ENCODE measurements around the gene ZNF85. TPM values are rescaled to one million over a fixed set of nuclear protein-coding genes. Genes with fewer than 3 reads are reported as not detected.
"Not testable (repeated sequence)": the region's sequence is repeated elsewhere in the genome, so short reads cannot be mapped to it uniquely, and the experiment has no call there.

Gene ZNF85
- total and polyA plus RNA-seq, 2 experiments from 2014 or later, result 5.5 to 15.0 TPM

GRCh38 chr19:20925481-20925880, 2.4 kb downstream of the ZNF85 start:
- H3K9me3 ChIP-seq (ENCODE audit: low read depth), result no peaks in the 10 kb centered on the region
- no peak overlapping the region for H3K4me2 ChIP-seq
- no peak overlapping the region for H3K4me3 ChIP-seq
- peaks cover 39% of the 10 kb centered on the region for H3K79me2 ChIP-seq
- no peaks in the 10 kb centered on the region for H3K27me3 ChIP-seq
- no peak overlapping the region for H2AFZ ChIP-seq
- H4K20me1 ChIP-seq (ENCODE audit: insufficient read depth, poor library complexity, severe bottlenecking), result no peaks in the 10 kb centered on the region
- no peaks in the 10 kb centered on the region for H3K9me2 ChIP-seq (replicated peaks; ENCODE audit: insufficient read depth)
- H3K27ac ChIP-seq, result no peak overlapping the region
- WGBS (ENCODE audit: low lambda C conversion rate, missing lambda C conversion rate), result 94% methylated on average over 2 of the region's 2 CpGs
- H3K4me1 ChIP-seq (ENCODE audit: insufficient read depth), result no peaks in the 10 kb centered on the region
- no peak for DNase-seq (ENCODE audit: low spot score)
- TF ChIP-seq CTCF (IDR thresholded peaks at IDR 0.05; ENCODE audit: poor library complexity), result no peak
- no peak for TF ChIP-seq EZH2phosphoT487 (IDR thresholded peaks at IDR 0.05; ENCODE audit: low read depth, severe bottlenecking, unreplicated experiment)
- no peak for TF ChIP-seq EZH2 (IDR thresholded peaks at IDR 0.05; ENCODE audit: borderline replicate concordance)
- H3K36me3 ChIP-seq (replicated peaks; ENCODE audit: insufficient read depth, low read depth), result no peaks in the 10 kb centered on the region

GRCh38 chr19:20926796-20927195, 3.7 kb downstream of the ZNF85 start:
- 71% methylated on average over 1 of the region's 1 CpG for WGBS (ENCODE audit: low lambda C conversion rate, missing lambda C conversion rate)
- peaks cover 43% of the 10 kb centered on the region for H3K79me2 ChIP-seq

GRCh38 chr19:20928371-20928770, 5.3 kb downstream of the ZNF85 start:
- no peak for TF ChIP-seq EZH2 (IDR thresholded peaks at IDR 0.05; ENCODE audit: borderline replicate concordance)
- TF ChIP-seq CTCF (IDR thresholded peaks at IDR 0.05; ENCODE audit: poor library complexity), result no peak
- TF ChIP-seq EZH2phosphoT487 (IDR thresholded peaks at IDR 0.05; ENCODE audit: low read depth, severe bottlenecking, unreplicated experiment), result no peak
- Histone ChIP-seq H3K79me2 (peaks cover 51% of the 10 kb centered on the region), H3K4me1 (ENCODE audit: insufficient read depth) (no peaks in the 10 kb centered on the region), H2AFZ (no peak overlapping the region), H3K27me3 (no peaks in the 10 kb centered on the region), H3K9me2 (replicated peaks; ENCODE audit: insufficient read depth) (no peaks in the 10 kb centered on the region), H3K27ac (no peak overlapping the region), H3K36me3 (replicated peaks; ENCODE audit: insufficient read depth, low read depth) (no peaks in the 10 kb centered on the region), H3K4me3 (no peak overlapping the region), H4K20me1 (ENCODE audit: insufficient read depth, poor library complexity, severe bottlenecking) (no peaks in the 10 kb centered on the region), H3K9me3 (ENCODE audit: low read depth) (no peaks in the 10 kb centered on the region), H3K4me2 (no peak overlapping the region)
- DNase-seq (ENCODE audit: low spot score), result no peak
- 93% methylated on average over 1 of the region's 1 CpG for WGBS (ENCODE audit: low lambda C conversion rate, missing lambda C conversion rate)

More at GRCh38 chr19:20926796-20927195, 3.7 kb downstream of the ZNF85 start:
- Histone ChIP-seq H3K4me3 (no peak overlapping the region), H3K9me2 (replicated peaks; ENCODE audit: insufficient read depth) (no peaks in the 10 kb centered on the region), H3K4me1 (ENCODE audit: insufficient read depth) (no peaks in the 10 kb centered on the region), H2AFZ (no peak overlapping the region), H4K20me1 (ENCODE audit: insufficient read depth, poor library complexity, severe bottlenecking) (no peaks in the 10 kb centered on the region), H3K27me3 (no peaks in the 10 kb centered on the region), H3K4me2 (no peak overlapping the region), H3K9me3 (ENCODE audit: low read depth) (no peaks in the 10 kb centered on the region), H3K36me3 (replicated peaks; ENCODE audit: insufficient read depth, low read depth) (no peaks in the 10 kb centered on the region), H3K27ac (no peak overlapping the region)
- no peak for DNase-seq (ENCODE audit: low spot score)
- TF ChIP-seq EZH2phosphoT487 (IDR thresholded peaks at IDR 0.05; ENCODE audit: low read depth, severe bottlenecking, unreplicated experiment) (no peak), CTCF (IDR thresholded peaks at IDR 0.05; ENCODE audit: poor library complexity) (no peak), EZH2 (IDR thresholded peaks at IDR 0.05; ENCODE audit: borderline replicate concordance) (no peak)

- H3K9me3 ChIP-seq (ENCODE audit: low read depth); H3K36me3 ChIP-seq (replicated peaks; ENCODE audit: insufficient read depth, low read depth); H3K27ac ChIP-seq; H3K9me2 ChIP-seq (replicated peaks; ENCODE audit: insufficient read depth); H2AFZ ChIP-seq; H3K27me3 ChIP-seq; H4K20me1 ChIP-seq (ENCODE audit: insufficient read depth, poor library complexity, severe bottlenecking); H3K4me1 ChIP-seq (ENCODE audit: insufficient read depth); H3K4me3 ChIP-seq; H3K79me2 ChIP-seq; H3K4me2 ChIP-seq; DNase-seq (ENCODE audit: low spot score): not testable (repeated sequence)
- 91% methylated on average over 5 of the region's 5 CpGs for WGBS (ENCODE audit: low lambda C conversion rate, missing lambda C conversion rate)
Measured at GRCh38 chr19:20936322-20936947, 13.4 kb downstream of the ZNF85 start.

- not testable (repeated sequence) for H3K27me3 ChIP-seq; DNase-seq (ENCODE audit: low spot score); H4K20me1 ChIP-seq (ENCODE audit: insufficient read depth, poor library complexity, severe bottlenecking); H3K27ac ChIP-seq; H2AFZ ChIP-seq; H3K79me2 ChIP-seq; H3K9me2 ChIP-seq (replicated peaks; ENCODE audit: insufficient read depth); H3K4me2 ChIP-seq; H3K4me1 ChIP-seq (ENCODE audit: insufficient read depth); H3K4me3 ChIP-seq
- peaks cover 36% of the 10 kb centered on the region for H3K9me3 ChIP-seq (ENCODE audit: low read depth)
- WGBS (ENCODE audit: low lambda C conversion rate, missing lambda C conversion rate), result 100% methylated on average over 14 of the region's 41 CpGs
- peaks cover 15% of the 10 kb centered on the region for H3K36me3 ChIP-seq (replicated peaks; ENCODE audit: insufficient read depth, low read depth)
Measured at GRCh38 chr19:20952561-20953095, 29.6 kb downstream of the ZNF85 start.
